Mucosa of descending colon (tissue), 3 donors: ENCODE results near the gene MIF4GD. TPM values are rescaled to one million over a fixed set of nuclear protein-coding genes. Genes with fewer than 3 reads are reported as not detected.

ENCODE experiments used
- ATAC-seq: fragments of 200-7000 bp; cut with Tn5 transposase; one replicate; pipeline ENCODE4 v1.9.1; 2020; ENCODE audit warnings: mild to moderate bottlenecking, moderate library complexity
- DNase-seq, 3 donors: peaks; one replicate each; pipeline ENCODE4 v3.0.0-alpha.2; 2020
- H3K36me3 ChIP-seq: fragments of 200-600 bp; one replicate; pipeline ENCODE4 v1.8.0; 2021; ENCODE audit warnings: low read depth, mild to moderate bottlenecking
- H3K4me1 ChIP-seq: fragments of 200-600 bp; one replicate; pipeline ENCODE4 v1.8.0; 2021; ENCODE audit warnings: low read depth, mild to moderate bottlenecking
- H3K4me3 ChIP-seq: fragments of 200-600 bp; one replicate; pipeline ENCODE4 v1.8.0; 2021; ENCODE audit warnings: mild to moderate bottlenecking
- H3K9me3 ChIP-seq: fragments of 200-600 bp; one replicate; pipeline ENCODE4 v1.8.0; 2021; ENCODE audit warnings: mild to moderate bottlenecking
- intact Hi-C, 2 donors: fragments of 100-400 bp; cut with DNase I in 1 of 2; cut with micrococcal nuclease in 1 of 2; formaldehyde crosslinking; loops; one replicate each; pipeline versions ENCODE4 v1.11.0 to v1.11.1; 2022; cut with DNase I, micrococcal nuclease
- total RNA-seq, 3 donors: library from RNA; stranded (reverse); fragmentation: NEBNext Ultra II Directional in 2 of 3; extraction: Animal tissue kit (Norgen Biotek cat#: 25700) in 2 of 3; gene quantifications; one replicate each; pipeline versions ENCODE4 v1.2.1 to v1.2.4, GENCODE V29; 2021 to 2023
- TF ChIP-seq, protein P1 (sequence below): fragments of 200-600 bp; IDR thresholded peaks from one replicate; pipeline ENCODE4 v1.8.0; 2022; ENCODE audit warnings: antibody characterized with exemption, mild to moderate bottlenecking
- donor health status: DM: no; HTN: no; CAD: no; lungs with moderate emphysema.
- donor health status: DM: no; HTN: no; CAD: no.
- donor health status: DM: no; HTN: yes; CAD: no.

MIF4GD gene
- total RNA-seq, 3 donors from 2014 or later = 17.3 to 21.4 (median 19.1) TPM

DNA sequence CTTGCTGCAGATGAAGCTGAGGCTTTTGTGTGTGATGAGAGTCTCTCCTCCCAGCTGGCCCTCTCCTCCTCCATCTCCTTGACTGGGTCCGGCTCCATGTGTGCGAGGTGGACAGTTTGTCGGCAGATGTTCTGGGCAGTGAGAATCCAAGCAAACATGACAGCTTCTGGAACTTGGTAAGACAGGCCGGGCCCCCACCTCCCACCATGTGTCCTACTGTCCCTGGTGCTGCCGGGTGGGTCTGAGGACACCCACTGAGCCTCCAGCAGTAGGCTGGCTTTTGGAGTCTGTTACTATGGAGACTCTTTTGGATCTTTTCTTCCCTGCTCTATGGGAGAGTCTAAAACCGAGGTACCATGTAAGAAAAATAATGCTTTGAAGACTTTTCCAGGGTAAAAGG is 52.9 kb downstream of the MIF4GD start:
- H3K9me3 ChIP-seq = no peaks in the 10 kb centered on the region
- ATAC-seq = no peak
- no peaks in the 10 kb centered on the region for H3K4me1 ChIP-seq
- peaks cover 13% of the 10 kb centered on the region for H3K36me3 ChIP-seq
- intact Hi-C loops = no loop called here
- TF ChIP-seq, protein P1, sequence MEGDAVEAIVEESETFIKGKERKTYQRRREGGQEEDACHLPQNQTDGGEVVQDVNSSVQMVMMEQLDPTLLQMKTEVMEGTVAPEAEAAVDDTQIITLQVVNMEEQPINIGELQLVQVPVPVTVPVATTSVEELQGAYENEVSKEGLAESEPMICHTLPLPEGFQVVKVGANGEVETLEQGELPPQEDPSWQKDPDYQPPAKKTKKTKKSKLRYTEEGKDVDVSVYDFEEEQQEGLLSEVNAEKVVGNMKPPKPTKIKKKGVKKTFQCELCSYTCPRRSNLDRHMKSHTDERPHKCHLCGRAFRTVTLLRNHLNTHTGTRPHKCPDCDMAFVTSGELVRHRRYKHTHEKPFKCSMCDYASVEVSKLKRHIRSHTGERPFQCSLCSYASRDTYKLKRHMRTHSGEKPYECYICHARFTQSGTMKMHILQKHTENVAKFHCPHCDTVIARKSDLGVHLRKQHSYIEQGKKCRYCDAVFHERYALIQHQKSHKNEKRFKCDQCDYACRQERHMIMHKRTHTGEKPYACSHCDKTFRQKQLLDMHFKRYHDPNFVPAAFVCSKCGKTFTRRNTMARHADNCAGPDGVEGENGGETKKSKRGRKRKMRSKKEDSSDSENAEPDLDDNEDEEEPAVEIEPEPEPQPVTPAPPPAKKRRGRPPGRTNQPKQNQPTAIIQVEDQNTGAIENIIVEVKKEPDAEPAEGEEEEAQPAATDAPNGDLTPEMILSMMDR = no peak
- no peak overlapping the region for H3K4me3 ChIP-seq
- DNase-seq = no peak

Other genes starting within 250 kb of the MIF4GD start
- 100 to 1,000 TPM; 292 to 362 (median 338) TPM for gene ATP5PD, start 224.3 kb downstream of the MIF4GD start, total RNA-seq
- gene KCTD2, start 224.0 kb downstream of the MIF4GD start, total RNA-seq = 10 to 100 TPM; 19.1 to 30.0 (median 21.2) TPM
- gene SLC16A5, start 183.3 kb downstream of the MIF4GD start, total RNA-seq = 10 to 100 TPM; 18.2 to 58.8 (median 26.4) TPM
- 10 to 100 TPM; 16.7 to 24.3 (median 18.3) TPM for gene ARMC7, start 161.3 kb downstream of the MIF4GD start, total RNA-seq
- gene NT5C, start 139.5 kb downstream of the MIF4GD start, total RNA-seq = 10 to 100 TPM; 57.2 to 97.6 (median 75.4) TPM
- 100 to 1,000 TPM; 105 to 314 (median 209) TPM for gene JPT1, start 116.7 kb downstream of the MIF4GD start, total RNA-seq
- 100 to 1,000 TPM; 218 to 304 (median 254) TPM for gene SUMO2, start 88.3 kb downstream of the MIF4GD start, total RNA-seq
- gene NUP85, start 65.6 kb downstream of the MIF4GD start, total RNA-seq = 10 to 100 TPM; 48.4 to 63.4 (median 62.2) TPM
- 10 to 100 TPM; 45.3 to 54.8 (median 49.3) TPM for gene GGA3, start 9.6 kb downstream of the MIF4GD start, total RNA-seq
- gene MRPS7, start 9.4 kb downstream of the MIF4GD start, total RNA-seq = 10 to 100 TPM; 46.4 to 64.8 (median 59.5) TPM
- 10 to 100 TPM; 15.5 to 20.0 (median 15.6) TPM for gene SLC25A19, start 18.2 kb upstream of the MIF4GD start, total RNA-seq
- gene GRB2, start 134.4 kb upstream of the MIF4GD start, total RNA-seq = 100 to 1,000 TPM in 2 of 3 donors, 10 to 100 TPM in 1; 97.8 to 116 (median 102) TPM
- 100 to 1,000 TPM in 2 of 3 donors, 10 to 100 TPM in 1; 73.5 to 114 (median 108) TPM for gene TMEM94, start 185.4 kb upstream of the MIF4GD start, total RNA-seq
- 10 to 100 TPM; 27.8 to 44.5 (median 33.8) TPM for gene CASKIN2, start 244.3 kb upstream of the MIF4GD start, total RNA-seq
- gene TSEN54, start 245.3 kb upstream of the MIF4GD start, total RNA-seq = 10 to 100 TPM; 26.3 to 38.0 (median 28.7) TPM